ENCODE measurements around the gene SPAG4.
A peak's percentile ranks its signal among the peaks of the same experiment; 100 is the strongest.

Gene SPAG4

DNA sequence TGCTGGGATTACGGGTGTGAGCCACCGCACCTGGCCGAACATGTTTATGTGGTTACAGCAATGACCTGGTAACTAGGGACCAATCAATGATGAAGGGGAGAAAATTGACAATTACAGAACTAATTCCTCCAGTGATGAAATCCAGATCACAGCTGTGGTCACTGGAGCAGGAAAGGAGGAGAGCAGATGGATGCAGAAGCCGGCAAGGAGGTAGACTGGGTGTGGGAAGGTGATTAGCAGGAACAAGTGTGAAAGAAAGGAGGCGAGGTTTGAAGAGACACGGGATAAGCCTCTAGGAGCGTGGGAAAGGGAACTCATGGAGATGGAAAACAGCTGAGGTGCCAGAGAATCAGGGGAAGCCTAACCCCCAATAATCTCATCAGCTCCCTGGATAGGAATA lies 17.2 kb upstream of the SPAG4 start:
- TF ChIP-seq, protein P1, sequence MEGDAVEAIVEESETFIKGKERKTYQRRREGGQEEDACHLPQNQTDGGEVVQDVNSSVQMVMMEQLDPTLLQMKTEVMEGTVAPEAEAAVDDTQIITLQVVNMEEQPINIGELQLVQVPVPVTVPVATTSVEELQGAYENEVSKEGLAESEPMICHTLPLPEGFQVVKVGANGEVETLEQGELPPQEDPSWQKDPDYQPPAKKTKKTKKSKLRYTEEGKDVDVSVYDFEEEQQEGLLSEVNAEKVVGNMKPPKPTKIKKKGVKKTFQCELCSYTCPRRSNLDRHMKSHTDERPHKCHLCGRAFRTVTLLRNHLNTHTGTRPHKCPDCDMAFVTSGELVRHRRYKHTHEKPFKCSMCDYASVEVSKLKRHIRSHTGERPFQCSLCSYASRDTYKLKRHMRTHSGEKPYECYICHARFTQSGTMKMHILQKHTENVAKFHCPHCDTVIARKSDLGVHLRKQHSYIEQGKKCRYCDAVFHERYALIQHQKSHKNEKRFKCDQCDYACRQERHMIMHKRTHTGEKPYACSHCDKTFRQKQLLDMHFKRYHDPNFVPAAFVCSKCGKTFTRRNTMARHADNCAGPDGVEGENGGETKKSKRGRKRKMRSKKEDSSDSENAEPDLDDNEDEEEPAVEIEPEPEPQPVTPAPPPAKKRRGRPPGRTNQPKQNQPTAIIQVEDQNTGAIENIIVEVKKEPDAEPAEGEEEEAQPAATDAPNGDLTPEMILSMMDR (IDR thresholded peaks at IDR 0.05; ENCODE audit: extremely low read depth, insufficient read depth, missing control alignments), result no peak
- no peak for DNase-seq (ENCODE audit: low spot score)
- in situ Hi-C loops (cut with MboI; ENCODE audit: low pct_unique_long_range_greater_than_20kb, low sequenced_read_pairs, unreplicated experiment), result no loop called here

DNA sequence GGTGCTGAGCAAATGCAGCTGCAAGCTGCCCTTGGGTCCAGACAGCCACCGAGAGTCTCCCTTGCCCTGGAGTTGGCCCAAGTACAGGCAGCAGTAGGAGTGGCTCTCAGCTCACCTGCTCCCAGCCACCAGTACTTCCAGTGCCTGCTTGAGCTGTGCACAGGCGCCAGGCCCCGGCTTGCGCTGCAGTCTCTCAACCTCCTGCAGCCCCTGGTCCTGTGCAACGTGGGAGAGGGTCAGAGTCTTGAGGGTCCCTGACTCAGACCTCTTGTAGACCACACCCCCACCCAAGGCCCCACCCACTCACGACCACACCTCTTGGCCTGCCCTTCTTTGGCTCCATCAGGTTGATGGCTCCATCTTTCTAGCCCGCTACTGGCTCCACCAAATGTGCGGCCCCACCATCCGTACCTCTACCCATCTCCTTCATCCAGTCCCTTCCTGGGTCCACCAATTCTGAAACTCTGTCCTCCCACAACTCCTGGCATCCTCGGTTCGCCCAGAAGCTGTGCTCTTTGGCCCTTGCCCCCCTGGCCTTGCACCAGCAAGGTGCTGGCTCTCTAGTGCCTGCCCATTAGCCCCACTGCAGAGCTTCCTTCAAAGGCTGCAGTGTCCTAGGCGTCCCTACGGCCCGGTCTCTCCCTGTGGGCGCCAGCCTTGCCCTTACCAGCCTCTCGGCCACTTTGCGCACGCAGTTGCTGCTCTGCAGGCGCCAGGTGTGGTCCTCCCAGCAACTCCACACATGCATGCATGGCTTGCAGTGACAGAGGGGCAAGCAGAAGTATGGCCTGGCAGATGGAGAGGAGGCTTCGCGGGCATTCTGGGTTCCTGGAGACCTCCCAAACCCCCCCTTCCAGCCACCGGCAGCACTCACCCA lies 16.5 kb upstream of the SPAG4 start:
- TF ChIP-seq, protein P1 (IDR thresholded peaks at IDR 0.05; ENCODE audit: extremely low read depth, insufficient read depth, missing control alignments), result no peak
- peak; percentile 11 for DNase-seq (ENCODE audit: low spot score)
- in situ Hi-C loops (cut with MboI; ENCODE audit: low pct_unique_long_range_greater_than_20kb, low sequenced_read_pairs, unreplicated experiment), result no loop called here

DNA sequence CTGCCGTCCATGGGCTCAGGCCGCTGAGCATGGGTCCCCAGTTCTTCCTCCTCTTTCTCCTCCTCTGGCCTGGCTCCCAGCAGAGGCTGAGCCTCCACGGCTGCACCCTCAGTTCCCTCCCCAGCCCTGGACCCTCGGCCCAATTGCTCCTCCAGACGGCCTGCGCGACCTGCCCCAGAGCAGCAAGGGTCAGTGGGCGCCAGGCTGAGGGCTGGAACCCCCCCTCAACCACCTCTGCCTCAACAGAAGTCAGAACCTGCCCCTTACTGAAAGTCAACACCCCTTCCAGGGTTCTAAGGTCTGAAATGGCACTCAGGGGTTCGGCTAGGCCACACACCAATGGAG lies 15.9 kb upstream of the SPAG4 start:
- in situ Hi-C loops (cut with MboI; ENCODE audit: low pct_unique_long_range_greater_than_20kb, low sequenced_read_pairs, unreplicated experiment), result no loop called here
- peak; percentile 12 for DNase-seq (ENCODE audit: low spot score)
- TF ChIP-seq, protein P1 (IDR thresholded peaks at IDR 0.05; ENCODE audit: extremely low read depth, insufficient read depth, missing control alignments), result no peak

DNA sequence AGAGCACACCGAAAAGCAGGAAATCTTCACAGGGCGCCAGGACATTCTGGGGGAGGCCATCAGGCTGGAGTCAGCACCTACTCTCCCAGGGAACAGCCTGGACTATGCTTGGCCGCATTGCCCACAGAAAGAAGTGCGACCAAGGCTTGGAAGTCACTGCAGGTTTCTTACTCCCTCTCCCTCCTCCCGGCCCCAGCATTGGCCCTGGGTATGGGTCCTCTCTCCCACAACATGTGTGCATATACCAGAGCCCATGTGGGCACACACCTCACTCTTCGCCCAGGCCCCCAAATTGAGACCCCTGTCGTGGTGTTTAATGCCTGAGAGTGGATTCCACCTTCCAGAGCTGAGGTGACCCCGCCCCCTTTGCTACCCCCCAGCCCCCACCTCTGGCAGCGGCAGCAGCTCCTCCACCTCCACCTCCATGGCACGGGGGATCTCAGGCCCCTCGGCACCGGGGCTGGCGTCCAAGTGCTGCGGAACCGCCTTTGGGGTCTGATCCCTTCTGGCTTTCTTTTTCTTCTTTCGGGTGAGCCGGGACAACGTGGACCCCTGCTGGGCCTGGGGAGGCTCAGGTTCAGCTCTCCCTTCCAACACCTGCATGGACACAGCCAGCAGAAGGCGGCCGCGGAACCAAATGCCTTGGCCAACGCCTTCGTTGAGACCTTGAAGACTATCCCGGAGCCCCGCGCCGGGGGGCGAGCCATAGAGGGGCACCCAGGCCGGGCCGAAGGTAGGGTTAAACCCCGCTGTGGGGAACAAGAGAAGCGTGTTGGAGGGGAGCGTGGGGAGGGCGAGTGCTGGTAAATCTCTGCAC lies 15.2 kb upstream of the SPAG4 start:
- TF ChIP-seq, protein P1 (IDR thresholded peaks at IDR 0.05; ENCODE audit: extremely low read depth, insufficient read depth, missing control alignments), result no peak
- DNase-seq (ENCODE audit: low spot score), result peak; percentile 22
- in situ Hi-C loops (cut with MboI; ENCODE audit: low pct_unique_long_range_greater_than_20kb, low sequenced_read_pairs, unreplicated experiment), result no loop called here

DNA sequence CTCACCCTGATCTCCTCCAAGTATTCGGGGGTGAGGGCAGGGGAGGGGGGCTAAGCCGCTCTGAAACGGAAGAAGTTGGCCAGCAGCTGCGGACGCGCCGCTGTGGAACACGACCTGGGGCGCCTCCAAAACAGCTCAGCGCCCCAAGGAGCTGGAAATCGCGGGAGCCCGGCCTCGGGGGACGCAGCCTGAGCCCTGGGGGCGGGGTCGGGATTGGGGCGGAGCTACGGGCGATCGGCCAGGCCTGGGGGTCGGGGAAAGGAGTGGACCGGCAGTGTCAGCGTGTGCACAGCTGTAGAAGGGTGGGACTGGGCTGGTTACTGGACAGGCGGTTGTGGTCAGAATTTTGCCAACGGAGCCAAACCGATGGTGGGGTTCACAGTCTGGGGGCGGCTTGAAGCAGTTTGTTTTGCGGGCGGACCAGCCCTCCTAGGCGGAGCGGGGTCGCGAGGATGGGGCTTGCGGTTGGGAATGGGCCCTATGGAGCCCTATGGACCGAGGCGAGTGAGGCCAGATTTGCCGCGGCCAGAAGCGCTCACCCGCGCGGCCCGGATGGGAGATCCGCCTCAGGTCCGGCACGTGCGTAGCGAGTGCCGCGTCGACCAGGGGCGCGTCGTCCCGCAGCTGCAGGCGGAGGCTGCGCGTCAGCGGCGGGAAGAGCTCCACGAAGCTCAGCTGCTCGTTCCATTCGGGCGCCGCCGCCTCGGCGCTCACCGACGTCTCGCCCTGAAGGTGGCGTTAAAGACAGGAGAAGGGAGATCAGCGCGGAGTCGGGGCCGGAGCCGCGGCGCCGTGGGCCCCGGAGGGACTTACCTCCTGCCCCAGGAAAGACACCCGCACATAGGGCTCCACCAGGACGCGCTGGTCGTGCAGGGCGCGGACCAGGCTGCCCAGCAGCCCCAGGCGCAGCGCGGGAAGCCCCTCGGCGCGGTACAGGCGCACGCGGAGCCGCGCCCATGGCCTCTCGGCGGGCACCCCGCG lies 14.3 kb upstream of the SPAG4 start:
- TF ChIP-seq, protein P1 (IDR thresholded peaks at IDR 0.05; ENCODE audit: extremely low read depth, insufficient read depth, missing control alignments), result peak; percentile 74
- DNase-seq (ENCODE audit: low spot score), result peak; percentile 86
- in situ Hi-C loops (cut with MboI; ENCODE audit: low pct_unique_long_range_greater_than_20kb, low sequenced_read_pairs, unreplicated experiment), result no loop called here

DNA sequence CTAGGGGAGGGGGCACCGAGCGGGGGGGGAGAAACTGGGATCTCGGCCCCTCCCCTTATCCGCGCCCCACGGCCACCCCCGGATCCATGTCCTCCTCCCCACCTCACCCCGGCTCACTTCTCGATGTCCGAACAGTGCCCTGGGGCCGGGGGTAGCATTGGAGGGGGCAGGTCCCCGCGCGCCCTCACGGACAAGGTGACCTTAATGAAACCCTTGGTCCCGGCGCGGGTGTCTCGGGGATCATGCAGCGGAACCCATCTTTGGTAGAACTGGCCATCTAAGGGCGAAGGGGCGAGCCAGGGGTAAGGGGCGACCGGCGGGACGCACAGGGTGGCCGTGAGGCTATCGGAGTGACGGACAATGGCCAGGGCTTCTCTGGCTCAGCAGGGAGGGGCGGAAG lies 13.6 kb upstream of the SPAG4 start:
- peak; percentile 23 for DNase-seq (ENCODE audit: low spot score)
- in situ Hi-C loops (cut with MboI; ENCODE audit: low pct_unique_long_range_greater_than_20kb, low sequenced_read_pairs, unreplicated experiment), result no loop called here
- TF ChIP-seq, protein P1 (IDR thresholded peaks at IDR 0.05; ENCODE audit: extremely low read depth, insufficient read depth, missing control alignments), result no peak

Measured in GM13977 (cell line).